SH-SY5Y (cell line): Measurements from ENCODE around the gene NEO1.

ENCODE experiments used
- GATA2 ChIP-seq: IDR thresholded peaks from 2 replicates; pipeline ENCODE4 v1.6.1; 2011; ENCODE audit warnings: mild to moderate bottlenecking, low read depth, low read length
- GATA3 ChIP-seq: IDR thresholded peaks from 2 replicates; pipeline ENCODE4 v1.6.1; 2011; ENCODE audit warnings: low read depth, mild to moderate bottlenecking, low read length, moderate library complexity

DNA sequence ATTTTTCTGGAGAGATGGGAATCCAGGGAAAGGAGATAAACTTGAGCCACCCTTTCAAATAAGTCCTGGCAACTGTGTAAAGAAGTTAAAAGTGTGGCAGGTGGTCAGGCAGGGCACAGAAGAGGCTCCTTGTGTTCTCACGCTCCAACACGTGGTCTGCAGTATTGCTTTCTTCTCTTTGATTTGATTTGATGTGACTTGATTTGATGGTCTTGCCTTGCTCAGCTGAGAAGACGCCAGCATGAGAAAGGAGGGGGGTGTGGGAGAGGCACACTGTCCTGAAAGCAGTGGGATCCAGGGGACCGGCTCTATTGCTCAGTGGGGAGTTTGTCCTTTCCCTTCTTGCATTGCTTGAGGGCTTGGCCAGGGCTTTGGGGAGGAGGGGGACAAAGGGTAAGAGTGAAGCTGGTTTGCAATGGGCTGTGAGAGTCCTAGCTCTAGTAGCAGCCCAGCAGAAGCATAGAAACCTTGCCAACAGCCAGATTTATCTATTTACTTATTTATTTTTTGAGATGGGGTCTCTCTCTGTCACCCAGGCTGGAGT, 25.7 kb upstream of the NEO1 start:
- TF ChIP-seq GATA2 (no peak), GATA3 (no peak)
